OCI-LY3 (cell line): ENCODE data around the gene TAL1.

Experiments
- EZH2phosphoT487 ChIP-seq: fragments of 200-600 bp; shearing (Covaris generic); IDR thresholded peaks from 2 replicates; pipeline ENCODE4 v1.6.1; 2018; ENCODE audit warnings: antibody characterized with exemption, mixed run types, low read depth
- TF ChIP-seq, protein P1 (sequence below): fragments of 200-600, 300-600 bp; sonication (generic); IDR thresholded peaks from 2 replicates; pipeline ENCODE4 v1.5.1; 2014; ENCODE audit warnings: antibody characterized with exemption, low read length, low read depth

DNA sequence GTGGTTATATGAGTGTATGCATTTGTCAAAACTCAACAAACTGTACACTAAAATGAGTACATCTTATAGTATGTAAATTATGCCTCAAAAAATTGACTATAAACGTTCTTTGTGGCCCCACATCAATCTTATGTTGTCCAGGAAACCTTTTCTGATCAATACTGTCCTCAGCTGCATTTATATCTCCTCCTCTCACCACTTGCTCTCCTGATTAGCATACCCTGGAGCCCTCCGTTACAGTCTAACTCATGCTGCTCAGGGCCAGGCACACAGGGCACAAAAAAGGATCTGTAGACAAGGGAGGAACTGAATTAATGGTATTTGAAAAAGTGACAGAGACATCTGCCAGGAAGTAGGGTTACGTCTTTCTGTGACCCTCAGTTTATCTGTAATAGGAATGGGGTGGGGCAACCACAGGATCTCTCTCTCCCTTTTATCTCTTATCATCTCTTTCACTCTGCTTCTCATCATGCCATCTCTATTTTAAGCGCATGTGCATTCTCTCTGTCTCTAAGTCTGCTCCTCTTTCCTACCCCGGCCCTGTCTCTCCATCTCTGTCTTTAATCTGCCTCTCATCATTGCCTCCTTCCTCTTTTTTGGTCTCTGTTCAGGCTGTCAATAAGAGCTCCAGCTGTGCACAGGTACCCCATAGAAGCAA lies 7.0 kb upstream of the TAL1 start:
- no peak for TF ChIP-seq EZH2phosphoT487
- TF ChIP-seq, protein P1, sequence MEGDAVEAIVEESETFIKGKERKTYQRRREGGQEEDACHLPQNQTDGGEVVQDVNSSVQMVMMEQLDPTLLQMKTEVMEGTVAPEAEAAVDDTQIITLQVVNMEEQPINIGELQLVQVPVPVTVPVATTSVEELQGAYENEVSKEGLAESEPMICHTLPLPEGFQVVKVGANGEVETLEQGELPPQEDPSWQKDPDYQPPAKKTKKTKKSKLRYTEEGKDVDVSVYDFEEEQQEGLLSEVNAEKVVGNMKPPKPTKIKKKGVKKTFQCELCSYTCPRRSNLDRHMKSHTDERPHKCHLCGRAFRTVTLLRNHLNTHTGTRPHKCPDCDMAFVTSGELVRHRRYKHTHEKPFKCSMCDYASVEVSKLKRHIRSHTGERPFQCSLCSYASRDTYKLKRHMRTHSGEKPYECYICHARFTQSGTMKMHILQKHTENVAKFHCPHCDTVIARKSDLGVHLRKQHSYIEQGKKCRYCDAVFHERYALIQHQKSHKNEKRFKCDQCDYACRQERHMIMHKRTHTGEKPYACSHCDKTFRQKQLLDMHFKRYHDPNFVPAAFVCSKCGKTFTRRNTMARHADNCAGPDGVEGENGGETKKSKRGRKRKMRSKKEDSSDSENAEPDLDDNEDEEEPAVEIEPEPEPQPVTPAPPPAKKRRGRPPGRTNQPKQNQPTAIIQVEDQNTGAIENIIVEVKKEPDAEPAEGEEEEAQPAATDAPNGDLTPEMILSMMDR: no peak
